HepG2 (cell line): Measurements from ENCODE around the gene GDNF.

ENCODE experiments used
- SNRNP70 ChIP-seq: fragments of 200-400 bp; formaldehyde crosslinking; IDR thresholded peaks from 2 replicates; pipeline ENCODE4 v1.6.1; 2017; ENCODE audit warnings: mild to moderate bottlenecking, low read depth, low read length, moderate library complexity
- SP1 ChIP-seq, 2 experiments: fragments of 450-650 bp in 1 of 2; sonication (generic) in 1 of 2; formaldehyde crosslinking in 1 of 2; IDR thresholded peaks; 2 replicates each; pipeline versions ENCODE4 v1.4.0 to v1.6.1; 2016 to 2020; ENCODE audit warnings: missing genetic modification reagents in 1 of 2
- STAG1 ChIP-seq: sonication (generic); formaldehyde crosslinking; IDR thresholded peaks from 2 replicates; pipeline ENCODE4 v1.4.0; 2020; ENCODE audit warnings: missing genetic modification reagents
- YY1 ChIP-seq: IDR thresholded peaks from 2 replicates; pipeline ENCODE4 v1.6.1; 2011; ENCODE audit warnings: low read length, low read depth, moderate library complexity, mild to moderate bottlenecking; ENCODE audit not compliant: insufficient read depth, insufficient replicate concordance

DNA sequence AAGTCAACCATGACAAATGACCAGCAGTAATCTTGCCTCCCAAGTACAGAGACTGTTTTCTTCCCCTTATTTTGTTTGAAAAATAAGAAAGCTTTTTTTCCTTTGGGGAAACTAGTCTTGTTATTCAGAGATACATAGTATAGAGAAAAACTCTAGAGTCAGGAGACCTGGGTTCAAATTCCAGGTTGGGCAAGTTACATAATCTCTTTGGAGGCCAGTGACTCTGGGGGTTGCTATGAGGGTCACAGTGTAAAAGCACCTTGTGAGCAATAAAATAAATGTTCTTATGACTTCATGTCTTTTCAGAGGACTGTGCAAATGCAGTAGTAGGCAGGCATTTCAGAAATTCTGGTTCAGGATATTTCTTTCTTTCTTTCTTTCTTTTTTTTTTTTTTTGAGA is 71.5 kb downstream of the GDNF start:
- no peak for TF ChIP-seq YY1
- TF ChIP-seq STAG1 (CRISPR knock-in tag) = no peak
- TF ChIP-seq SP1 (IDR thresholded peaks at IDR 0.05) = no peak
- no peak for TF ChIP-seq SP1 (CRISPR knock-in tag; IDR thresholded peaks at IDR 0.05)
- no peak for TF ChIP-seq SNRNP70
